Esophagus squamous epithelium (tissue), 5 donors: Measurements from ENCODE around the gene ENO4. TPM values are rescaled to one million over a fixed set of nuclear protein-coding genes. Genes with fewer than 3 reads are reported as not detected.

Experiments used
- DNase-seq: peaks from one replicate; lab custom pipeline; 2025; lab: John Stamatoyannopoulos, UW
- H3K27ac ChIP-seq, 4 donors: fragments of 200-600 bp; sonication (generic); one replicate each; pipeline ENCODE4 v1.5.1; 2016 to 2019; ENCODE audit warnings: mild to moderate bottlenecking in 1 of 4
- H3K27me3 ChIP-seq, 4 donors: fragments of 200-600 bp; sonication (generic); 1 replicate in 3 of 4; 2 replicates in 1 of 4; pipeline versions ENCODE4 v1.5.1 to v1.6.0; 2017 to 2021; ENCODE audit warnings: antibody characterized with exemption in 1 of 4
- H3K36me3 ChIP-seq, 3 donors: fragments of 200-600 bp; sonication (generic); one replicate each; pipeline ENCODE4 v1.5.1; 2016 to 2019
- H3K4me1 ChIP-seq, 3 donors: fragments of 200-600 bp; sonication (generic); one replicate each; pipeline ENCODE4 v1.5.1; 2017 to 2019
- H3K4me3 ChIP-seq, 4 donors: fragments of 200-600 bp; sonication (generic); 1 replicate in 3 of 4; 2 replicates in 1 of 4; pipeline ENCODE4 v1.5.1; 2016 to 2019; ENCODE audit warnings: mild to moderate bottlenecking in 2 of 4, moderate library complexity in 1 of 4
- H3K9me3 ChIP-seq, 3 donors: fragments of 200-600 bp; sonication (generic); one replicate each; pipeline ENCODE4 v1.5.1; 2016 to 2019
- CTCF ChIP-seq, 6 experiments: fragments of 450-650 bp in 4 of 6; fragments of 200-600 bp in 2 of 6; sonication (generic) in 2 of 6; IDR thresholded peaks; one replicate each; pipeline ENCODE4 v1.5.1; 2016 to 2019; ENCODE audit warnings: antibody characterized with exemption in 6 of 6, mild to moderate bottlenecking in 4 of 6, moderate library complexity in 4 of 6
- POLR2A ChIP-seq, 4 donors: fragments of 450-650 bp; IDR thresholded peaks; one replicate each; pipeline ENCODE4 v1.6.1; 2017; ENCODE audit warnings: antibody characterized with exemption in 4 of 4, mild to moderate bottlenecking in 4 of 4, moderate library complexity in 3 of 4
- WGBS, 2 donors: methylation state at CpG; one replicate each; pipeline ENCODE4 v1.1.5; 2018; 5-methylcytosine and 5-hydroxymethylcytosine counted together
- intact Hi-C: fragments of 100-400 bp; cut with DNase I; formaldehyde crosslinking; loops from one replicate; pipeline ENCODE4 v1.15.0; 2022
- total RNA-seq, 4 donors: library from RNA; depleted of rRNA; stranded (reverse); fragments of >200 nt; gene quantifications; one replicate each; pipeline ENCODE4 v1.1.0, GENCODE V29; 2016
- donor health status: DM: yes; HTN: yes; CAD: no.

The ENO4 gene
- total RNA-seq, 4 donors from 2014 or later = 0.19 to 0.64 TPM; not detected in 2

- Histone ChIP-seq H3K4me3 (no peak overlapping the region), H3K4me1 (peaks cover 0 to 11% (median 6%) of the 10 kb centered on the region in 3 donors), H3K27ac (no peak overlapping the region), H3K9me3 (no peaks in the 10 kb centered on the region), H3K27me3 (peaks cover 0 to 90% (median 0%) of the 10 kb centered on the region in 4 donors), H3K36me3 (no peaks in the 10 kb centered on the region)
- DNase-seq = no peak
- WGBS, 2 donors = 77 to 80% methylated on average over 2 of the region's 2 CpGs
- TF ChIP-seq POLR2A (IDR thresholded peaks at IDR 0.05) (no peak), CTCF (IDR thresholded peaks at IDR 0.05) (no peak)
- intact Hi-C loops = no loop called here
Measured at GRCh38 chr10:116810895-116811294, 38.4 kb upstream of the ENO4 start.

GRCh38 chr10:116811691-116812090 lies 37.6 kb upstream of the ENO4 start:
- H3K27ac ChIP-seq = no peak overlapping the region
- TF ChIP-seq CTCF (IDR thresholded peaks at IDR 0.05) (no peak), POLR2A (IDR thresholded peaks at IDR 0.05) (no peak)
- no peak for DNase-seq
- WGBS, 2 donors = 75 to 84% methylated on average over 6 to 11 of the region's 11 CpGs
- H3K36me3 ChIP-seq = no peaks in the 10 kb centered on the region
- H3K9me3 ChIP-seq = no peaks in the 10 kb centered on the region
- H3K27me3 ChIP-seq = peaks cover 0 to 93% (median 0%) of the 10 kb centered on the region in 4 donors
- no peak overlapping the region for H3K4me3 ChIP-seq
- intact Hi-C loops = no loop called here
- peaks cover 0 to 11% (median 6%) of the 10 kb centered on the region in 3 donors for H3K4me1 ChIP-seq

- Histone ChIP-seq H3K27me3 (peaks cover 0 to 84% (median 3%) of the 10 kb centered on the region in 4 donors), H3K36me3 (no peaks in the 10 kb centered on the region), H3K4me3 (no peak overlapping the region), H3K27ac (no peak overlapping the region), H3K9me3 (no peaks in the 10 kb centered on the region), H3K4me1 (no peaks in the 10 kb centered on the region)
- TF ChIP-seq CTCF (IDR thresholded peaks at IDR 0.05) (no peak), POLR2A (IDR thresholded peaks at IDR 0.05) (no peak)
- intact Hi-C loops = no loop called here
- 41 to 52% methylated on average over 11 to 13 of the region's 18 CpGs for WGBS, 2 donors
- no peak for DNase-seq
Measured at GRCh38 chr10:116815641-116816415, 33.5 kb upstream of the ENO4 start.

GRCh38 chr10:116817178-116817577 lies 32.1 kb upstream of the ENO4 start:
- H3K4me3 ChIP-seq = no peak overlapping the region
- H3K27ac ChIP-seq = no peak overlapping the region
- intact Hi-C loops = no loop called here
- no peaks in the 10 kb centered on the region for H3K36me3 ChIP-seq
- no peak for DNase-seq
- TF ChIP-seq POLR2A (IDR thresholded peaks at IDR 0.05) (no peak), CTCF (IDR thresholded peaks at IDR 0.05) (no peak)
- no peaks in the 10 kb centered on the region for H3K4me1 ChIP-seq
- WGBS, 2 donors = 38 to 52% methylated on average over 8 to 10 of the region's 10 CpGs
- H3K27me3 ChIP-seq = peaks cover 0 to 71% (median 3%) of the 10 kb centered on the region in 4 donors
- no peaks in the 10 kb centered on the region for H3K9me3 ChIP-seq

GRCh38 chr10:116817780-116818343 lies 31.4 kb upstream of the ENO4 start:
- no peak overlapping the region for H3K4me3 ChIP-seq
- peaks cover 0 to 66% (median 3%) of the 10 kb centered on the region in 4 donors for H3K27me3 ChIP-seq
- intact Hi-C loops = no loop called here
- H3K4me1 ChIP-seq = no peaks in the 10 kb centered on the region
- no peaks in the 10 kb centered on the region for H3K9me3 ChIP-seq
- TF ChIP-seq CTCF (IDR thresholded peaks at IDR 0.05) (no peak), POLR2A (IDR thresholded peaks at IDR 0.05) (no peak)
- DNase-seq = no peak
- no peaks in the 10 kb centered on the region for H3K36me3 ChIP-seq
- no peak overlapping the region for H3K27ac ChIP-seq
- 63 to 69% methylated on average over 7 of the region's 8 CpGs for whole genome bisulfite sequencing, 2 donors
